Tibial artery (tissue), 4 donors: Measurements from ENCODE around the gene RIPOR2.

Experiments
- DNase-seq, 2 donors: peaks; one replicate each; pipeline ENCODE4 v3.0.0-alpha.2; 2019
- H3K27ac ChIP-seq, 2 donors: fragments of 200-600 bp; sonication (generic) in 1 of 2; 1 replicate in 1 of 2; 2 replicates in 1 of 2; pipeline ENCODE4 v1.5.1; 2018 to 2019; ENCODE audit warnings: mild to moderate bottlenecking in 1 of 2
- H3K27me3 ChIP-seq, 2 donors: fragments of 200-600 bp; sonication (generic) in 1 of 2; one replicate each; pipeline versions ENCODE4 v1.5.1 to v1.6.0; 2016 to 2019
- H3K36me3 ChIP-seq, 3 donors: fragments of 200-600 bp; sonication (generic) in 2 of 3; one replicate each; pipeline ENCODE4 v1.5.1; 2016 to 2019; ENCODE audit warnings: mild to moderate bottlenecking in 2 of 3
- H3K4me1 ChIP-seq, 4 donors: fragments of 200-600 bp; sonication (generic) in 2 of 4; 1 replicate in 3 of 4; 2 replicates in 1 of 4; pipeline ENCODE4 v1.5.1; 2016 to 2019
- H3K4me3 ChIP-seq, 2 donors: fragments of 200-600 bp; sonication (generic) in 1 of 2; 1 replicate in 1 of 2; 2 replicates in 1 of 2; pipeline ENCODE4 v1.5.1; 2018 to 2019; ENCODE audit warnings: mild to moderate bottlenecking in 2 of 2
- H3K9me3 ChIP-seq, 3 donors: fragments of 200-600 bp; sonication (generic) in 1 of 3; one replicate each; pipeline ENCODE4 v1.5.1; 2016 to 2019
- intact Hi-C: fragments of 100-400 bp; cut with DNase I; formaldehyde crosslinking; loops from one replicate; pipeline ENCODE4 v1.15.0; 2023; ENCODE audit warnings: low total_unique reads
- TF ChIP-seq, protein P1 (sequence below), 2 experiments: fragments of 200-600 bp in 1 of 2; fragments of 450-650 bp in 1 of 2; IDR thresholded peaks; one replicate each; pipeline ENCODE4 v1.5.1; 2017 to 2019; ENCODE audit warnings: antibody characterized with exemption in 2 of 2, mild to moderate bottlenecking in 1 of 2, moderate library complexity in 1 of 2

The RIPOR2 gene

DNA sequence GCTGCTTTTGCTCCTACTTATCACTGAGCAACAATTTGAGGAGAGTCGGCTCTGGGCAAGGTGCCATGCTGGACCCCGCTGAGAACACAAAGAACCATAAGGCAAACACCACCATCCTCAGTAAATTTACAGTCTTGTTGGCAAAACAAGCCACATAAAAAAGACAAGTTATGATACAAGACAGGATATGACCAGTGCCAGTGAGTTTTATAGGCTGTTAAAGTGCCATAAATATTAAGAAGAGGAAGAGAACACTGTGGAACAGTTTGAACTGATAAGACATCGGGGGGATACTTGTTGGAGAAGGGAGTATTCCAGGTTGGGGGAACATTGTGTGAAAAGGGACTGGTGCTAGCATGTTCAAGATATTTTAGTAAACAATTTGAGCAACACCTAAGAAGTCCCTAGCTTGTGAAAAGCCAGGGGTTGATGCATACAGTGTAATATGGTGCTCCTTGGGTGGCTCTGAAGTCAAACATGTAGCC, 25.3 kb upstream of the RIPOR2 start:
- TF ChIP-seq, protein P1, sequence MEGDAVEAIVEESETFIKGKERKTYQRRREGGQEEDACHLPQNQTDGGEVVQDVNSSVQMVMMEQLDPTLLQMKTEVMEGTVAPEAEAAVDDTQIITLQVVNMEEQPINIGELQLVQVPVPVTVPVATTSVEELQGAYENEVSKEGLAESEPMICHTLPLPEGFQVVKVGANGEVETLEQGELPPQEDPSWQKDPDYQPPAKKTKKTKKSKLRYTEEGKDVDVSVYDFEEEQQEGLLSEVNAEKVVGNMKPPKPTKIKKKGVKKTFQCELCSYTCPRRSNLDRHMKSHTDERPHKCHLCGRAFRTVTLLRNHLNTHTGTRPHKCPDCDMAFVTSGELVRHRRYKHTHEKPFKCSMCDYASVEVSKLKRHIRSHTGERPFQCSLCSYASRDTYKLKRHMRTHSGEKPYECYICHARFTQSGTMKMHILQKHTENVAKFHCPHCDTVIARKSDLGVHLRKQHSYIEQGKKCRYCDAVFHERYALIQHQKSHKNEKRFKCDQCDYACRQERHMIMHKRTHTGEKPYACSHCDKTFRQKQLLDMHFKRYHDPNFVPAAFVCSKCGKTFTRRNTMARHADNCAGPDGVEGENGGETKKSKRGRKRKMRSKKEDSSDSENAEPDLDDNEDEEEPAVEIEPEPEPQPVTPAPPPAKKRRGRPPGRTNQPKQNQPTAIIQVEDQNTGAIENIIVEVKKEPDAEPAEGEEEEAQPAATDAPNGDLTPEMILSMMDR (IDR thresholded peaks at IDR 0.05), result no peak
- Histone ChIP-seq H3K4me1 (no peaks in the 10 kb centered on the region), H3K4me3 (no peak overlapping the region), H3K36me3 (no peaks in the 10 kb centered on the region), H3K27me3 (no peaks in the 10 kb centered on the region), H3K9me3 (no peaks in the 10 kb centered on the region), H3K27ac (no peak overlapping the region)
- intact Hi-C loops, result no loop called here
- no peak for DNase-seq

DNA sequence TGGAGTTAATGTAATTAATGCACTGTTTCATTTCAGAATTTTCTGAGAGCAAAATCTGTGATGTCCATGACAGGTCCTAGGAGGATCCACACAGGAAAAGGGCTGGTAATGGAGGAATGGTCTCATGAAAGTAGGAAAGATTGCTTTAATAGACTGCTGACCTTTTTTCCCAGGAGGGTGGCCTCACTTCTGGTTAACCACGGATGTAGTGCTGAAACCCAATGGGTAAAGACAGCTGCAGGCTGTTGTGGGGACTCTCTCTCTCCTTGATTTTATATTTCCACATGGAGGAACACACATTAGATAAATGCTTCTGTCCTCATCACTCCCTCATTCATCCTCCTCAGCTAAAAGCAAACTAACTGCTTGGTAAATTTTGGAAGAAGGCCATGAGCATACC, 23.6 kb upstream of the RIPOR2 start:
- Histone ChIP-seq H3K4me3 (no peak overlapping the region), H3K27ac (no peak overlapping the region), H3K27me3 (no peaks in the 10 kb centered on the region), H3K9me3 (no peaks in the 10 kb centered on the region), H3K36me3 (no peaks in the 10 kb centered on the region), H3K4me1 (no peaks in the 10 kb centered on the region)
- intact Hi-C loops, result no loop called here
- TF ChIP-seq, protein P1 (IDR thresholded peaks at IDR 0.05), result no peak
- DNase-seq, result no peak

DNA sequence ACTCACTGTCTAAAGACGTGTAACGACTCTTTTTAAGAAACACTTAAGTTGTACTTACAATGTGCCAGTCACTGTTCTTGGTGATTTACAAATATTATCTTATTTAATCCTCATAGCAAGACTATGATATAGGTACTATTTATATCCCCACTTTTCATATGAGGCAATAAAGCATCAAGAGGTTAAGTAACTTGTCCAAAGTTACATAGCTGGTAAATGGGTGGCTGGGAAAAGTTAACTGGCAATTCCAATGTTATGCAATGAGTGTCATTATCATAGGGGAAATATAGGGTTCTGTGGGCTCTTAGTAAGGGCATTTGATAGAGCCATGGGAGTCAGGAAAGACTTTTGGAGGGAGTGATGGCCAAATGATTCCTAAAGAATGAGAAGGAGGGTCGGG, 21.4 kb upstream of the RIPOR2 start:
- no peak overlapping the region for H3K4me3 ChIP-seq

DNA sequence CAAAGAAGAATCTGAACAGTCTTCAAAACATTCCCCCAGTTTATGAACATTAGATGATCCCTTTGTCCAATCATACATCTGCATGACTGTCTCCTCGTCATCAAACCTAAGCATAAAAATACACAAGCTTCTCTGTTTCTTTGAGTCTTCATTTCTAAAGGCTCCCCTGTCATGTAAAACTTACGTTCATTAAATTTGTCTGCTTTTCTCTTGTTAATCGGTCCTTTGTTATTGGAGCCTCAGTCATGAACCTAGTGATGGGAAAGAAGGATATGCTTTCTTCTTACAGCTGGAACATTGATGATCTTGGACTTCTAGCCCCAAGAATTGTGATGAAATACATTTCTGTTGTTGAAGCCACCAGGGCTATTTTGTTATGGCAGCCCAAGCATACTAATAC, 18.0 kb upstream of the RIPOR2 start:
- no peak overlapping the region for H3K4me3 ChIP-seq
- H3K36me3 ChIP-seq, result no peaks in the 10 kb centered on the region
- no peak overlapping the region for H3K27ac ChIP-seq
- TF ChIP-seq, protein P1 (IDR thresholded peaks at IDR 0.05), result no peak
- no peaks in the 10 kb centered on the region for H3K27me3 ChIP-seq
- H3K4me1 ChIP-seq, result no peaks in the 10 kb centered on the region
- DNase-seq, result no peak
- no peaks in the 10 kb centered on the region for H3K9me3 ChIP-seq
- intact Hi-C loops, result no loop called here

More for the DNA sequence above, 21.4 kb upstream of the RIPOR2 start:
- Histone ChIP-seq H3K27me3 (no peaks in the 10 kb centered on the region), H3K36me3 (no peaks in the 10 kb centered on the region), H3K4me1 (no peaks in the 10 kb centered on the region), H3K27ac (no peak overlapping the region), H3K9me3 (no peaks in the 10 kb centered on the region)
- TF ChIP-seq, protein P1 (IDR thresholded peaks at IDR 0.05), result no peak
- intact Hi-C loops, result no loop called here
- no peak for DNase-seq

DNA sequence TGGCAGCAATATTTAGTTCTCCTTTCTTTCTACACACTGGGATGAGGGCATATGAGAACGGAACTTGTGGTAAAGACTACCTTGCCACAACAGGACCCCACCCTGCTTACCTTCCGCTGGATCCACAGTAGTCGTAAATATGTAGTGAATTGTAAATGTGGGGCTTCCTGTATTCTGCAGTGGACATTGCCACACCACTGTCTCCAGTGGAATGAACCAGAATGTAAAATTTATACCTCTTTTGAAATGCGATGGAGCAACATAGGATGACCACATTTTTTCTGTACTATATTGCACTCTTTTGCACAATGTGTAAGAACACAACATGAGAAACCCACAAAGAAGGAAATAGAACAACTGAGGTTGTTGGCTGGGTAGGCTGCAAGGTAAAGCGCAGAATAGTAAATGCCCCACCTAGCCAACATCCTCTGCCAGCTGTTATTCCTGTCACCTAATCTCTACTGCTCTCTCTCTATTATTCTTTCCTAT, 16.1 kb upstream of the RIPOR2 start:
- intact Hi-C loops, result no loop called here
- Histone ChIP-seq H3K4me3 (no peak overlapping the region), H3K27ac (no peak overlapping the region), H3K4me1 (no peaks in the 10 kb centered on the region), H3K9me3 (no peaks in the 10 kb centered on the region), H3K36me3 (no peaks in the 10 kb centered on the region), H3K27me3 (no peaks in the 10 kb centered on the region)
- TF ChIP-seq, protein P1 (IDR thresholded peaks at IDR 0.05), result no peak
- DNase-seq, result peak in 1 of 2 donors; percentile 30
